ENCODE data around the gene UNC5B.

GRCh38 chr10:71236286-71236685 lies 23.9 kb downstream of the UNC5B start:
- TF ChIP-seq POLR2A (IDR thresholded peaks at IDR 0.05; ENCODE audit: low read length) = no peak
- TF ChIP-seq GATA1 (IDR thresholded peaks at IDR 0.05; ENCODE audit: low read depth, low read length) = no peak
